CD14-positive monocyte (primary cell): Measurements from ENCODE around the gene GGTLC1. TPM values are rescaled to one million over a fixed set of nuclear protein-coding genes. Genes with fewer than 3 reads are reported as not detected.

Experiments
- DNase-seq, 3 donors: peaks; one replicate each; pipeline ENCODE4 v3.0.0-alpha.2; 2011 to 2022
- H2AFZ ChIP-seq: 2 replicates; pipeline ENCODE4 v1.6.0; 2012; ENCODE audit warnings: mild to moderate bottlenecking, low read depth, low read length, inconsistent platforms; ENCODE audit not compliant: insufficient read depth, poor library complexity, severe bottlenecking
- H3K27ac ChIP-seq, 2 donors: 1 replicate in 1 of 2; 2 replicates in 1 of 2; pipeline ENCODE4 v1.5.1; 2012 to 2013; ENCODE audit warnings: low read length in 2 of 2, control low read depth in 1 of 2, inconsistent platforms in 1 of 2, low read depth in 1 of 2, mild to moderate bottlenecking in 1 of 2
- H3K27me3 ChIP-seq, 2 donors: one replicate each; pipeline versions ENCODE4 v1.6.0 to v1.6.1; 2011 to 2013; ENCODE audit warnings: low read length in 2 of 2; ENCODE audit not compliant: control insufficient read depth in 2 of 2, insufficient read depth in 2 of 2
- H3K36me3 ChIP-seq, 2 donors: replicated peaks in 1 of 2; 1 replicate in 1 of 2; 2 replicates in 1 of 2; pipeline versions ENCODE4 v1.5.1 to v1.6.1; 2012 to 2013; ENCODE audit warnings: low read length in 2 of 2, control low read depth in 1 of 2, inconsistent platforms in 1 of 2, mild to moderate bottlenecking in 1 of 2; ENCODE audit not compliant: insufficient read depth in 2 of 2, control insufficient read depth in 1 of 2
- H3K4me1 ChIP-seq, 2 donors: 1 replicate in 1 of 2; 2 replicates in 1 of 2; pipeline versions ENCODE4 v1.5.1 to v1.6.1; 2012 to 2013; ENCODE audit warnings: low read length in 2 of 2, control low read depth in 1 of 2, inconsistent platforms in 1 of 2, mild to moderate bottlenecking in 1 of 2, moderate library complexity in 1 of 2; ENCODE audit not compliant: insufficient read depth in 2 of 2, control insufficient read depth in 1 of 2
- H3K4me2 ChIP-seq: replicated peaks from 2 replicates; pipeline ENCODE3; 2012; ENCODE audit warnings: low read length, moderate library complexity, mild to moderate bottlenecking; ENCODE audit not compliant: poor library complexity, severe bottlenecking; ENCODE audit errors: extremely low read depth
- H3K4me3 ChIP-seq, 3 experiments: fragments of 200-600 bp in 1 of 3; sonication (generic) in 1 of 3; replicated peaks in 1 of 3; 1 replicate in 2 of 3; 2 replicates in 1 of 3; pipeline ENCODE4 v1.5.1; 2011 to 2013; ENCODE audit warnings: low read length in 3 of 3, mild to moderate bottlenecking in 3 of 3, control low read depth in 2 of 3, low read depth in 2 of 3, inconsistent platforms in 1 of 3, moderate library complexity in 1 of 3
- H3K79me2 ChIP-seq: 2 replicates; pipeline ENCODE4 v1.6.0; 2012; ENCODE audit warnings: mild to moderate bottlenecking, control low read depth, inconsistent platforms, low read length, moderate library complexity; ENCODE audit not compliant: insufficient read depth
- H3K9ac ChIP-seq: 2 replicates; pipeline ENCODE4 v1.6.0; 2017; ENCODE audit warnings: low read length, mild to moderate bottlenecking; ENCODE audit not compliant: insufficient read depth, poor library complexity, severe bottlenecking
- H3K9me3 ChIP-seq, 2 donors: replicated peaks in 1 of 2; 1 replicate in 1 of 2; 2 replicates in 1 of 2; pipeline versions ENCODE4 v1.5.1 to v1.6.1; 2012 to 2013; ENCODE audit warnings: low read length in 2 of 2, control low read depth in 1 of 2; ENCODE audit not compliant: control insufficient read depth in 1 of 2, insufficient read depth in 1 of 2
- H4K20me1 ChIP-seq: 2 replicates; pipeline ENCODE4 v1.6.0; 2012; ENCODE audit warnings: mild to moderate bottlenecking, low read length, control low read depth, moderate library complexity; ENCODE audit not compliant: insufficient read depth
- H3K27ac Mint-ChIP-seq, 7 donors: one replicate each; pipeline ENCODE4 v1.8.0; 2020; ENCODE audit warnings: mild to moderate bottlenecking in 7 of 7, mixed read lengths in 7 of 7, moderate library complexity in 6 of 7, inconsistent platforms in 2 of 7
- H3K27me3 Mint-ChIP-seq, 3 donors: one replicate each; pipeline ENCODE4 v1.8.0; 2021 to 2022; ENCODE audit warnings: low read depth in 3 of 3, mild to moderate bottlenecking in 3 of 3, mixed read lengths in 3 of 3, moderate library complexity in 3 of 3, inconsistent platforms in 1 of 3
- H3K36me3 Mint-ChIP-seq, 2 donors: one replicate each; pipeline ENCODE4 v1.8.0; 2020; ENCODE audit warnings: mixed read lengths in 2 of 2, inconsistent platforms in 1 of 2, mild to moderate bottlenecking in 1 of 2
- H3K4me1 Mint-ChIP-seq: one replicate; pipeline ENCODE4 v1.8.0; 2020; ENCODE audit warnings: mild to moderate bottlenecking, mixed read lengths
- H3K4me3 Mint-ChIP-seq, 2 donors: one replicate each; pipeline ENCODE4 v1.8.0; 2020; ENCODE audit warnings: mild to moderate bottlenecking in 2 of 2, mixed read lengths in 2 of 2, moderate library complexity in 1 of 2
- H3K9me3 Mint-ChIP-seq, 7 donors: one replicate each; pipeline ENCODE4 v1.8.0; 2020 to 2022; ENCODE audit warnings: mixed read lengths in 7 of 7, mild to moderate bottlenecking in 6 of 7, moderate library complexity in 6 of 7, inconsistent platforms in 2 of 7
- CTCF ChIP-seq: fragments of 200-600 bp; IDR thresholded peaks from one replicate; pipeline ENCODE4 v1.8.0; 2022; ENCODE audit warnings: antibody characterized with exemption, mild to moderate bottlenecking
- WGBS: methylation state at CpG from one replicate; pipeline ENCODE4 v1.1.5; 2013; ENCODE audit warnings: missing lambda C conversion rate; ENCODE audit not compliant: insufficient coverage; 5-methylcytosine and 5-hydroxymethylcytosine counted together
- intact Hi-C, 2 donors: fragments of 100-400 bp; cut with micrococcal nuclease; formaldehyde crosslinking; loops; one replicate each; pipeline versions ENCODE4 v1.15.0 to v1.15.1; 2023
- polyA plus RNA-seq, 3 donors: library from polyadenylated mRNA; depleted of rRNA in 1 of 3; unstranded in 2 of 3; stranded (reverse) in 1 of 3; fragments of 300-500 nt in 2 of 3; fragments of >200 nt in 1 of 3; fragmentation: Illumina TruSeq in 2 of 3; gene quantifications; 1 replicate in 2 of 3; 2 replicates in 1 of 3; pipeline ENCODE4 v1.2.3, GENCODE V29; 2012 to 2021

The GGTLC1 gene
- polyA plus RNA-seq, 3 donors, result not detected

- no peaks in the 10 kb centered on the region for H3K36me3 ChIP-seq
- WGBS, result 99% methylated on average over 8 of the region's 13 CpGs
- intact Hi-C loops, result no loop called here
- H3K4me1 ChIP-seq, result no peaks in the 10 kb centered on the region
- H4K20me1 ChIP-seq, result no peaks in the 10 kb centered on the region
- Mint-ChIP-seq H3K4me3 (no peak overlapping the region), H3K4me1 (no peaks in the 10 kb centered on the region), H3K9me3 (peaks cover 0 to 3% (median 0%) of the 10 kb centered on the region in 7 donors), H3K27ac (no peak overlapping the region), H3K36me3 (no peaks in the 10 kb centered on the region), H3K27me3 (peaks cover 2 to 7% (median 5%) of the 10 kb centered on the region in 3 donors)
- H3K4me2 ChIP-seq, result no peak overlapping the region
- H3K79me2 ChIP-seq, result no peaks in the 10 kb centered on the region
- H3K4me3 ChIP-seq, result no peak overlapping the region
- no peak overlapping the region for H3K9ac ChIP-seq
- H3K9me3 ChIP-seq, result no peaks in the 10 kb centered on the region
- no peak overlapping the region for H2AFZ ChIP-seq
- no peak overlapping the region for H3K27ac ChIP-seq
- H3K27me3 ChIP-seq, result no peaks in the 10 kb centered on the region
- no peak for TF ChIP-seq CTCF
- no peak for DNase-seq
Observed at GRCh38 chr20:24002896-24003295, 14.3 kb upstream of the GGTLC1 start.

GRCh38 chr20:24001712-24002405 is 13.3 kb upstream of the GGTLC1 start:
- 95% methylated on average over 3 of the region's 7 CpGs for WGBS
- intact Hi-C loops, result no loop called here
- H3K27ac Mint-ChIP-seq, result no peak overlapping the region

More at GRCh38 chr20:24001712-24002405, 13.3 kb upstream of the GGTLC1 start:
- Histone ChIP-seq H3K36me3 (no peaks in the 10 kb centered on the region), H3K27me3 (no peaks in the 10 kb centered on the region), H3K9me3 (no peaks in the 10 kb centered on the region), H3K4me3 (no peak overlapping the region), H4K20me1 (no peaks in the 10 kb centered on the region), H2AFZ (no peak overlapping the region), H3K9ac (no peak overlapping the region), H3K4me2 (no peak overlapping the region), H3K27ac (no peak overlapping the region), H3K79me2 (no peaks in the 10 kb centered on the region), H3K4me1 (no peaks in the 10 kb centered on the region)
- Mint-ChIP-seq H3K4me3 (no peak overlapping the region), H3K9me3 (peaks cover 0 to 3% (median 0%) of the 10 kb centered on the region in 7 donors), H3K4me1 (no peaks in the 10 kb centered on the region), H3K27me3 (peaks cover 4 to 7% (median 6%) of the 10 kb centered on the region in 3 donors), H3K36me3 (no peaks in the 10 kb centered on the region)
- no peak for DNase-seq
- no peak for TF ChIP-seq CTCF
